T-cell (primary cell): ENCODE measurements around the gene TEX2. TPM values are rescaled to one million over a fixed set of nuclear protein-coding genes. Genes with fewer than 3 reads are reported as not detected.

Experiments used
- ATAC-seq, 4 experiments: fragments of 200-7000 bp in 3 of 4; fragments of 150-1000 bp in 1 of 4; cut with Tn5 transposase; replicated peaks in 1 of 4; 1 replicate in 3 of 4; 2 replicates in 1 of 4; pipeline ENCODE4 v1.10.0; 2021; ENCODE audit warnings: moderate library complexity in 3 of 4, mild to moderate bottlenecking in 2 of 4, moderate number of reproducible peaks in 1 of 4
- CTCF ChIA-PET, 2 donors: fragments of 300-600 bp; sonication (Branson Sonifier 250); formaldehyde crosslinking; loops; one replicate each; lab custom pipeline; 2022; ENCODE audit warnings: antibody characterized with exemption in 2 of 2; lab: Charles Lee
- POLR2A ChIA-PET, 2 donors: fragments of 300-600 bp; sonication (Branson Sonifier 250); formaldehyde crosslinking; loops; one replicate each; lab custom pipeline; 2022; ENCODE audit warnings: antibody characterized with exemption in 2 of 2; lab: Charles Lee
- DNase-seq, 35 experiments: peaks; one replicate each; pipeline versions ENCODE4 v3.0.0 to v3.0.0-alpha.2; 2013 to 2023
- H3K27ac ChIP-seq: one replicate; pipeline ENCODE4 v1.5.1; 2013; ENCODE audit warnings: low read length
- H3K27me3 ChIP-seq, 2 experiments: replicated peaks in 1 of 2; 1 replicate in 1 of 2; 2 replicates in 1 of 2; pipeline versions ENCODE4 v1.6.1 to v1.7.0; 2013; ENCODE audit warnings: low read length in 1 of 2, mixed read lengths in 1 of 2; ENCODE audit not compliant: control insufficient read depth in 2 of 2, insufficient read depth in 2 of 2; ENCODE audit errors: extremely low read depth in 1 of 2
- H3K36me3 ChIP-seq, 2 donors: 1 replicate in 1 of 2; 2 replicates in 1 of 2; pipeline versions ENCODE4 v1.6.1 to v1.7.0; 2013; ENCODE audit warnings: low read length in 1 of 2; ENCODE audit not compliant: control insufficient read depth in 2 of 2, insufficient read depth in 1 of 2; ENCODE audit errors: extremely low read depth in 1 of 2
- H3K4me1 ChIP-seq, 2 experiments: 1 replicate in 1 of 2; 2 replicates in 1 of 2; pipeline versions ENCODE4 v1.6.1 to v1.7.0; 2013; ENCODE audit warnings: low read length in 2 of 2, mixed read lengths in 1 of 2; ENCODE audit not compliant: insufficient read depth in 2 of 2, control insufficient read depth in 1 of 2; ENCODE audit errors: extremely low read depth in 1 of 2
- H3K4me3 ChIP-seq, 2 donors: 1 replicate in 1 of 2; 2 replicates in 1 of 2; pipeline versions ENCODE4 v1.5.1 to v1.7.0; 2013; ENCODE audit warnings: mild to moderate bottlenecking in 2 of 2, low read length in 1 of 2, moderate library complexity in 1 of 2; ENCODE audit not compliant: control insufficient read depth in 1 of 2; ENCODE audit errors: extremely low read depth in 1 of 2
- H3K9me3 ChIP-seq: 2 replicates; pipeline ENCODE4 v1.7.0; 2013
- H3K27ac Mint-ChIP-seq, 2 donors: one replicate each; pipeline ENCODE4 v1.8.0; 2020 to 2021; ENCODE audit warnings: mild to moderate bottlenecking in 2 of 2, mixed read lengths in 2 of 2
- H3K27me3 Mint-ChIP-seq, 2 donors: one replicate each; pipeline ENCODE4 v1.8.0; 2021 to 2022; ENCODE audit warnings: mixed read lengths in 2 of 2
- H3K36me3 Mint-ChIP-seq: one replicate; pipeline ENCODE4 v1.8.0; 2021; ENCODE audit warnings: mixed read lengths
- H3K4me1 Mint-ChIP-seq, 3 donors: one replicate each; pipeline ENCODE4 v1.8.0; 2020 to 2022; ENCODE audit warnings: mixed read lengths in 3 of 3, mild to moderate bottlenecking in 1 of 3
- H3K4me3 Mint-ChIP-seq, 3 donors: one replicate each; pipeline ENCODE4 v1.8.0; 2020 to 2022; ENCODE audit warnings: mild to moderate bottlenecking in 3 of 3, mixed read lengths in 3 of 3, moderate library complexity in 3 of 3
- H3K9me3 Mint-ChIP-seq, 3 donors: one replicate each; pipeline ENCODE4 v1.8.0; 2020 to 2022; ENCODE audit warnings: mixed read lengths in 3 of 3
- WGBS: methylation state at CpG from one replicate; pipeline ENCODE4 v1.1.5; 2013; ENCODE audit warnings: missing lambda C conversion rate; ENCODE audit not compliant: insufficient coverage; 5-methylcytosine and 5-hydroxymethylcytosine counted together
- total RNA-seq, 35 experiments: library from RNA in 6 of 35; stranded (reverse) in 6 of 35; fragments of 120-200 nt in 1 of 35; gene quantifications; one replicate each; pipeline versions ENCODE4 v1.2.1 to v1.2.4 and lab custom pipeline; 2013 to 2026

TEX2 gene
- total RNA-seq, 5 donors from 2014 or later (not counting 1 experiment from before 2014, with no cell fraction given): 12.5 to 16.4 (median 14.8) TPM

DNA sequence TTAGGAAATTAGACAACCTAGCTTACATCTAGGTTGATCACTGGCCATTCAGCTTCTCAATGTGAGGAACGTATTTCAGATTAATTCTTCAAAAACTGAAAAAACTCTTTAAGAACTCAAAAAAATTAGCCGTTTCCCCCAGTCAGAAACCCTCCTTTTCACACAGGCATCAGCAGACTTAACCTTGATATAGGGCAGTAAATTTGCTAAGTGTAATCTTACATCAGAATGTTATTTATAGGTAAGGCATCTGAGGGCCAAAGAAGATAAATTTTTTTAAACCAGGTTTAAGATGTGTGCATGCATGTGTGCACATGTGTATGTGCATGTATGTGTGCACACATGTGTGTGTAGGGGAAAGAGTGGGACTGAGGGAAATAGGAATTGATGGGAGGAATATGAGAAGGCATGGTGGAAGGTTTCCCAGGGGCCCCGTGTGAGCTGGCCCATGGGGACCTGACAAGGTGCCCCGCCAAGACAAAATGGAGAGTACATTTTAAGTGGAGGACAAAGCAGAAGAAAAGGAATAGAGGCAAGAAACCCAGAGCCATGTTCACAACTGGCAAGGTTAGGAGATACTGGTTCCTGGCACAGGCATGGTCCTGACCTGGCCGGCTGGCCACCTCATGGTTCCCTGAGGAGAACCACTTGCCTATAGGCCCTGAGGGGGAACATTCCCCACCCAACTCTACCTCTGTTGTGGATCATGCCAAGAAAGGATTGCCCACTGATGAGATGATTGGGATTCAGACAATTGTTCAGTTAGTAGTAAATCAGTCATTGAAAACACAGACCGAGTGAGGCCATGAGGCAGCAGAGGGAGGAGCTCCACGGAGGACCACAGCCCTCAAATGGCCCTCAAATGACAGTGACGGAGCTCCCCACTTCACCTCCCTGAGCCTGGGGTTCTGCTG lies 33.0 kb downstream of the TEX2 start:
- Mint-ChIP-seq H3K27me3 (no peaks in the 10 kb centered on the region), H3K27ac (no peak overlapping the region), H3K9me3 (no peaks in the 10 kb centered on the region), H3K4me1 (peaks cover 2 to 4% (median 3%) of the 10 kb centered on the region in 3 donors), H3K36me3 (peaks cover 11% of the 10 kb centered on the region), H3K4me3 (no peak overlapping the region)
- DNase-seq (no peak), ATAC-seq (no peak)
- Histone ChIP-seq H3K4me1 (no peaks in the 10 kb centered on the region), H3K4me3 (no peak overlapping the region), H3K36me3 (peaks cover 0 to 3% of the 10 kb centered on the region in 2 donors), H3K9me3 (no peaks in the 10 kb centered on the region), H3K27me3 (no peaks in the 10 kb centered on the region), H3K27ac (no peak overlapping the region)
- 98% methylated on average over 4 of the region's 8 CpGs for WGBS
- POLR2A ChIA-PET: no interaction called here
- CTCF ChIA-PET: no interaction called here

DNA sequence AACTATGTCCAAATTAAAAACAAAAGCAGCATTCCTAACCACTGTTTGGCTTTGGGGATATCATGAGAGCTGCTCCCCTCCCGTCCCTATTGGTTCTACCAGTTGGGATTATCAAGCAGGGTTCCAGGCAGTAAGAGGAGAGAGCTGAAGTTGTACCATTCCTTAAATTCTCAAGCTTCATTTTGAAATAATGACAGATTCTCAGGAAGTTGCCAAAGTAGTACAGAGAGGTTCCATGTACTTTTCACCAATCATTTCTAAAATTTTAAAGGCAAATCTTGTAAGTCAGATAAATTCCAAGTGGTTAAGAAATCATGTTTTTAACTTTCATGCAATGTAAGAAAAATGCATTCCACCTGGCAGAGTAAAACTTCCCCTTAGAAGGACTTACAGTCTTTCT lies 36.9 kb downstream of the TEX2 start:
- H3K4me3 ChIP-seq: no peak overlapping the region
- no peak overlapping the region for H3K27ac ChIP-seq
- H3K9me3 ChIP-seq: no peaks in the 10 kb centered on the region
- Mint-ChIP-seq H3K4me1 (peaks cover 2 to 6% (median 4%) of the 10 kb centered on the region in 3 donors), H3K4me3 (no peak overlapping the region), H3K9me3 (no peaks in the 10 kb centered on the region), H3K27ac (no peak overlapping the region), H3K27me3 (no peaks in the 10 kb centered on the region), H3K36me3 (peaks cover 4% of the 10 kb centered on the region)
- no peaks in the 10 kb centered on the region for H3K27me3 ChIP-seq
- no CpG with 5 or more reads among the region's 1 CpG for WGBS
- POLR2A ChIA-PET: interaction anchor here in 1 of 2 donors (0.6 kb wide), 1 partner anchor 73 kb away, joined by 3 read pairs; no protein-coding TSS in a partner anchor
- H3K36me3 ChIP-seq: peaks cover 0 to 3% of the 10 kb centered on the region in 2 donors
- DNase-seq (no peak), ATAC-seq (no peak)
- no peaks in the 10 kb centered on the region for H3K4me1 ChIP-seq
- CTCF ChIA-PET: interaction anchor here in 1 of 2 donors (0.5 kb wide), 1 partner anchor 56 kb away, joined by 7 read pairs; no protein-coding TSS in a partner anchor

DNA sequence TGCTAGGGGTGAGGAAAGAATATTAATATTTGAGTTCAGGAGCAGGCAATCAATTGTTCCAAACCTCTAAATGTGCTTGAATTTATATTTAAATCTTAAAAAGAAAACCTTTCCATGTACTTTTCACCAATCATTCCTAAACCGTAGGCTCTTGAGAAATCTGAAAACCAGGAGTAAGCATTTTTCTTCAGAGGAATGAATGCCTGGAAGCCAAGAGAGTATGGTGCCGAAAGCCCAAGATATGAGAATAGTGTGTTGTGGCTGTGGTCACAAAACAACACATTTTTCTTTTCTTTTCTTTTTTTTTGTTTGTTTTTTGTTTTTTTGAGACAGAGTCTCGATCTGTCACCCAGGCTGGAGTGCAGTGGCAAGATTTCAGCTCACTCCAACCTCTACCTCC lies 37.6 kb downstream of the TEX2 start:
- H3K4me3 ChIP-seq: no peak overlapping the region
- Mint-ChIP-seq H3K4me3 (no peak overlapping the region), H3K27me3 (no peaks in the 10 kb centered on the region), H3K27ac (no peak overlapping the region), H3K36me3 (peaks cover 4% of the 10 kb centered on the region), H3K4me1 (peaks cover 2 to 8% (median 6%) of the 10 kb centered on the region in 3 donors), H3K9me3 (peaks cover 0 to 3% (median 0%) of the 10 kb centered on the region in 3 donors)
- H3K9me3 ChIP-seq: no peaks in the 10 kb centered on the region
- no peak for DNase-seq
- H3K27me3 ChIP-seq: no peaks in the 10 kb centered on the region
- H3K4me1 ChIP-seq: no peaks in the 10 kb centered on the region
- CTCF ChIA-PET: no interaction called here
- POLR2A ChIA-PET: no interaction called here
- H3K36me3 ChIP-seq: peaks cover 0 to 3% of the 10 kb centered on the region in 2 donors
- no peak for ATAC-seq
- H3K27ac ChIP-seq: no peak overlapping the region
- no CpG with 5 or more reads among the region's 3 CpGs for WGBS

DNA sequence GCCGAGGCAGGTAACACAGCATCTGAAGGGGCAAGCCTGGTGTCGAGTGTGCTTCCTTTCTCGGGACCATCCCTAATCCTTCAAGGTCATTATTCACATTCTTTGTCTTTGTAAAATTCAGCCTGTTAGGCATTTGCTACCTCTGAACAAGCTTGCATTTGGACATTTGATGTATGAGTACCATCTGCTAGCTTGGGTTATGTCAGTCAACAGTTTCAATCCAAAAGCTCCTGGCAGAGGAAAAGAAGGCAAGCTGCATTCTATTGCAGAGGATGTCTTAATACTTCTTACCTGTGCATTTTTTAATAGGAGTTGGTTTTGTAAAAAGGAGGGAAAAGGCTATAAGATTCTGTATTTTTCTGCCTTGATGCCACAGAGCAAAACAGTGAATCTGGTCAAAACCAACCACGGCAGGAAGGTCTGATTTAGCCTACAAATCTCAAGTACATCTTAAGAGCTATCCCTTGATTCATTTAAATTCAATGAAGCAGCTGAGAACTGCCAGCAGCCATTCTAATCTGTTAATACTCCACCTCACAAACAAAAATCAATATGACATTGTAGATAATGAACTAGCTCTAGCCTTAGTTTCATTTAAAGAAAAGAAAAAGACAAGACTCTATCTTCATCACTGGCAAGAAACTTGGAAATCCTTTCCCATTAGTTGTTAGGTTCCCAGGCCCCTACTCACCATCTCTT lies 39.0 kb downstream of the TEX2 start:
- H3K27me3 Mint-ChIP-seq: no peaks in the 10 kb centered on the region
- no peaks in the 10 kb centered on the region for H3K9me3 ChIP-seq
- H3K4me3 Mint-ChIP-seq: no peak overlapping the region
- no peak overlapping the region for H3K27ac Mint-ChIP-seq
- peaks cover 10 to 15% (median 14%) of the 10 kb centered on the region in 3 donors for H3K4me1 Mint-ChIP-seq
- H3K9me3 Mint-ChIP-seq: peaks cover 0 to 3% (median 0%) of the 10 kb centered on the region in 3 donors
- H3K4me3 ChIP-seq: no peak overlapping the region
- no peak overlapping the region for H3K27ac ChIP-seq
- ChIA-PET POLR2A (interaction anchor here in 1 of 2 donors (0.9 kb wide), 1 partner anchor 13 kb away, joined by 3 read pairs; no protein-coding TSS in a partner anchor), CTCF (interaction anchor here in 1 of 2 donors (0.9 kb wide), 1 partner anchor 58 kb away, joined by 3 read pairs; no protein-coding TSS in a partner anchor)
- WGBS: 100% methylated on average over 1 of the region's 4 CpGs
- H3K4me1 ChIP-seq: no peaks in the 10 kb centered on the region
- H3K27me3 ChIP-seq: no peaks in the 10 kb centered on the region
- peaks cover 4% of the 10 kb centered on the region for H3K36me3 Mint-ChIP-seq
- ATAC-seq: no peak
- H3K36me3 ChIP-seq: no peaks in the 10 kb centered on the region
- no peak for DNase-seq

DNA sequence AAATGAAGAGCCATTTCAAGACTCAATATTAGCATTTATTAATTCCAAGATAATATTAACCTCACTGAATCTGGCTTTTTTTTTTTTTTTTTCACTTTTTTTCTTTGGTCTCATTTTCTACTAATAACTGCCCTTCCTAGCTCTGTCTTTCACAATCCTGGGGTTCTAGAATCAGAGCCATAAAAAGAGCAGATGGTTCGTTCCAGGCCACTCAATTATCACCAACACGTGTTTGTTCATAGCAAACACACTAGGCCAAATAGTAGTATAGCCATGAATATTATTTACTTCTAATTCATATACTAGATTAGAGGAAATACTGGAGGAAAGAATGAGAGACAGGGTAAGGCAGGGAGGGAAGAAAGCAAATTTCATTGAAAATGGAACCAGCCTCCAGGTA lies 39.8 kb downstream of the TEX2 start:
- Histone ChIP-seq H3K9me3 (no peaks in the 10 kb centered on the region), H3K4me1 (peaks cover 0 to 5% of the 10 kb centered on the region in 2 experiments), H3K27ac (no peak overlapping the region), H3K27me3 (no peaks in the 10 kb centered on the region), H3K4me3 (no peak overlapping the region), H3K36me3 (no peaks in the 10 kb centered on the region)
- Mint-ChIP-seq H3K36me3 (peaks cover 4% of the 10 kb centered on the region), H3K27ac (no peak overlapping the region), H3K27me3 (no peaks in the 10 kb centered on the region), H3K4me3 (no peak overlapping the region), H3K4me1 (peaks cover 14 to 23% (median 18%) of the 10 kb centered on the region in 3 donors), H3K9me3 (peaks cover 0 to 3% (median 0%) of the 10 kb centered on the region in 3 donors)
- POLR2A ChIA-PET: no interaction called here
- DNase-seq (no peak), ATAC-seq (no peak)
- CTCF ChIA-PET: interaction anchor here in 1 of 2 donors (0.9 kb wide), 1 partner anchor 59 kb away, joined by 3 read pairs; no protein-coding TSS in a partner anchor
- WGBS: no CpG with 5 or more reads among the region's 2 CpGs

DNA sequence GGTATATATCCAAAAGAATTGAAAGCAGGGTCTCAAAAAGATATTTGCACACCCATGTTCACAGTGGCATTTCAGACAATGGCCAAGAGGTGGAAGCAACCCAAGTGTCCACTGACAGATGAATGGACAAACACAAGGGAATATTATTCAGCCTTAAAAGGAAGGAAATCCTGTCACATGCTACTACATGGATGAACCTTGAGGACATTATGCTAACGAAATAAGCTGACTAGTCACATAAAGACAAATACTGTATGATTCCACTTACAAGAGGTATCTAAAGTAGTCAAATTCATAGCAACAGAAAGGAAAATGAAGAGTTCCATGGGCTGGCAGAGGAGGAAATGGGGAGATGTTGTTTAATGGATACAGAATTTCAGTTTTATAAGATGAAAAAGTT lies 41.4 kb downstream of the TEX2 start:
- no peaks in the 10 kb centered on the region for H3K9me3 ChIP-seq
- POLR2A ChIA-PET: no interaction called here
- no CpG with 5 or more reads among the region's 1 CpG for WGBS
- no peaks in the 10 kb centered on the region for H3K27me3 Mint-ChIP-seq
- peaks cover 0 to 3% (median 0%) of the 10 kb centered on the region in 3 donors for H3K9me3 Mint-ChIP-seq
- no peaks in the 10 kb centered on the region for H3K36me3 ChIP-seq
- no peak overlapping the region for H3K4me3 Mint-ChIP-seq
- no peak overlapping the region for H3K4me3 ChIP-seq
- no peak overlapping the region for H3K27ac ChIP-seq
- peaks cover 26 to 33% (median 28%) of the 10 kb centered on the region in 3 donors for H3K4me1 Mint-ChIP-seq
- no peaks in the 10 kb centered on the region for H3K27me3 ChIP-seq
- CTCF ChIA-PET: no interaction called here
- DNase-seq: no peak
- no peak overlapping the region for H3K27ac Mint-ChIP-seq
- H3K4me1 ChIP-seq: peaks cover 7 to 21% of the 10 kb centered on the region in 2 experiments
- ATAC-seq: no peak
- H3K36me3 Mint-ChIP-seq: peaks cover 4% of the 10 kb centered on the region
